Measurements from ENCODE around the gene PPFIA2.

PPFIA2 gene

GRCh38 chr12:81295251-81295650 lies 463.9 kb downstream of the PPFIA2 start:
- no peak overlapping the region for H3K27ac ChIP-seq (ENCODE audit: insufficient read depth in 1 of 2, low read depth in 1 of 2, low read length in 2 of 2, poor library complexity in 1 of 2, severe bottlenecking in 2 of 2)
- H3K9me3 ChIP-seq (ENCODE audit: control extremely low read depth in 1 of 5, control insufficient read depth in 4 of 5, insufficient read depth in 2 of 5, low read depth in 1 of 5, low read length in 4 of 5): no peaks in the 10 kb centered on the region
- POLR2A ChIA-PET: no interaction called here
- no peaks in the 10 kb centered on the region for H3K36me3 ChIP-seq (ENCODE audit: control insufficient read depth in 4 of 4, insufficient read depth in 4 of 4, low read length in 3 of 4)
- CTCF ChIA-PET: interaction anchor here (1.1 kb wide), 1 partner anchor 25 kb away, joined by 3 read pairs; no protein-coding TSS in a partner anchor
- WGBS (ENCODE audit: insufficient coverage): 75% methylated on average over 1 of the region's 3 CpGs
- no peaks in the 10 kb centered on the region for H3K27me3 ChIP-seq (replicated peaks in 2 of 5; ENCODE audit: control insufficient read depth in 4 of 5, insufficient read depth in 5 of 5, low read length in 4 of 5)
- no peaks in the 10 kb centered on the region for H3K4me1 ChIP-seq (ENCODE audit: control extremely low read depth in 1 of 4, control insufficient read depth in 4 of 4, insufficient read depth in 4 of 4, low read length in 3 of 4)
- DNase-seq: no peak
- no peak overlapping the region for H3K4me3 ChIP-seq (ENCODE audit: control insufficient read depth in 1 of 7, extremely low read depth in 1 of 7, insufficient read depth in 4 of 7, low read depth in 2 of 7, low read length in 6 of 7)

- Histone ChIP-seq H3K9me3 (ENCODE audit: control extremely low read depth in 1 of 5, control insufficient read depth in 4 of 5, insufficient read depth in 2 of 5, low read depth in 1 of 5, low read length in 4 of 5) (no peaks in the 10 kb centered on the region), H3K27me3 (replicated peaks in 2 of 5; ENCODE audit: control insufficient read depth in 4 of 5, insufficient read depth in 5 of 5, low read length in 4 of 5) (no peaks in the 10 kb centered on the region), H3K4me3 (ENCODE audit: control insufficient read depth in 1 of 7, extremely low read depth in 1 of 7, insufficient read depth in 4 of 7, low read depth in 2 of 7, low read length in 6 of 7) (no peak overlapping the region), H3K27ac (ENCODE audit: insufficient read depth in 1 of 2, low read depth in 1 of 2, low read length in 2 of 2, poor library complexity in 1 of 2, severe bottlenecking in 2 of 2) (no peak overlapping the region), H3K36me3 (ENCODE audit: control insufficient read depth in 4 of 4, insufficient read depth in 4 of 4, low read length in 3 of 4) (no peaks in the 10 kb centered on the region), H3K4me1 (ENCODE audit: control extremely low read depth in 1 of 4, control insufficient read depth in 4 of 4, insufficient read depth in 4 of 4, low read length in 3 of 4) (no peaks in the 10 kb centered on the region)
- ChIA-PET POLR2A (no interaction called here), CTCF (interaction anchor here (1.1 kb wide), 1 partner anchor 26 kb away, joined by 3 read pairs; no protein-coding TSS in a partner anchor)
- DNase-seq: no peak
- whole genome bisulfite sequencing (ENCODE audit: insufficient coverage): 81% methylated on average over 7 of the region's 12 CpGs
Measured at GRCh38 chr12:81294325-81295190, 464.6 kb downstream of the PPFIA2 start.

DNA sequence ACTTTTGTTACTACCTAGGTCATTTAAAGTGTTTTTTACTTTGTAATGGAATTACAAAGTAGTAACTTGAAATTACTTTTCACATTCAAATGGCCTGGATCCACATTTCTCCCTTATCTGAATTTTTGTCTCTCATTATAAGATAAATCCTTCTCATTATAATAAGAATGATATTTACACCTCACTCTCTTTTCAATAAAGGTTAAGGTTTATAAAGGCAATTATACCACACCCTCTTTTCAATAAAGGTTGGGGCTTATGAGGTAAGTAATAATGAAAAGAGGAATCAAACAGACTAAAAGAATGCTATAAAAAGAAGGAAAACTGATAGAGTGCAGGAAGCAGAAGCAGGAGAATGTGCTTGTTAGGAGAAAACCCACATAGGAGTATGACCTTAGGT lies 470.5 kb downstream of the PPFIA2 start:
- ChIA-PET POLR2A (no interaction called here), CTCF (no interaction called here)
- no peak for DNase-seq
- H3K27ac ChIP-seq (ENCODE audit: insufficient read depth in 1 of 2, low read depth in 1 of 2, low read length in 2 of 2, poor library complexity in 1 of 2, severe bottlenecking in 2 of 2): no peak overlapping the region
- no peaks in the 10 kb centered on the region for H3K4me1 ChIP-seq (ENCODE audit: control extremely low read depth in 1 of 4, control insufficient read depth in 4 of 4, insufficient read depth in 4 of 4, low read length in 3 of 4)
- H3K27me3 ChIP-seq (replicated peaks in 2 of 5; ENCODE audit: control insufficient read depth in 4 of 5, insufficient read depth in 5 of 5, low read length in 4 of 5): no peaks in the 10 kb centered on the region
- H3K9me3 ChIP-seq (ENCODE audit: control extremely low read depth in 1 of 5, control insufficient read depth in 4 of 5, insufficient read depth in 2 of 5, low read depth in 1 of 5, low read length in 4 of 5): no peaks in the 10 kb centered on the region
- H3K4me3 ChIP-seq (ENCODE audit: control insufficient read depth in 1 of 7, extremely low read depth in 1 of 7, insufficient read depth in 4 of 7, low read depth in 2 of 7, low read length in 6 of 7): no peak overlapping the region
- no peaks in the 10 kb centered on the region for H3K36me3 ChIP-seq (ENCODE audit: control insufficient read depth in 4 of 4, insufficient read depth in 4 of 4, low read length in 3 of 4)

DNA sequence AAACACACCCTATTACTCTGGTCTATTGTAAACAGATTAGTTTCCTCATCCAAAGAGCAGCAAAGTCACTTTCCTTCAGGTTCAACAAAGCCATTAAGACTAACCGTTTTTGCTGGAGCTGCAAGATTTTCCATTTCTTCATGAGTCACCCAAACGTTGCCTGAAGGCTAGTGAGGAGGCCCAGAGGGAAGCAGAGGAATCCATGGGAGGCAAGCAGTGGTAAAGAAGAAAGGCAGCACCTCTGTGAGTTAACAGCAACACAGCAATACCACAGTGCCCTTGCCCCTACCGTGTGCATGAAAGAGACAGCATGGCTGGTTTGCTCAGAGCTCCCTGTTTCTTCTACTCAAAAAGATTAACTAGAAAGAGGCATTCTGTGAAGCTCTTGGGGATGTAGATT lies 475.0 kb downstream of the PPFIA2 start:
- CTCF ChIA-PET: no interaction called here
- POLR2A ChIA-PET: no interaction called here
- H3K4me3 ChIP-seq (ENCODE audit: control insufficient read depth in 1 of 7, extremely low read depth in 1 of 7, insufficient read depth in 4 of 7, low read depth in 2 of 7, low read length in 6 of 7): no peak overlapping the region
- no peaks in the 10 kb centered on the region for H3K9me3 ChIP-seq (ENCODE audit: control extremely low read depth in 1 of 5, control insufficient read depth in 4 of 5, insufficient read depth in 2 of 5, low read depth in 1 of 5, low read length in 4 of 5)
- no peak overlapping the region for H3K27ac ChIP-seq (ENCODE audit: insufficient read depth in 1 of 2, low read depth in 1 of 2, low read length in 2 of 2, poor library complexity in 1 of 2, severe bottlenecking in 2 of 2)
- no peak for DNase-seq
- 55% methylated on average over 3 of the region's 3 CpGs for WGBS (ENCODE audit: insufficient coverage)
- H3K36me3 ChIP-seq (ENCODE audit: control insufficient read depth in 4 of 4, insufficient read depth in 4 of 4, low read length in 3 of 4): no peaks in the 10 kb centered on the region
- H3K4me1 ChIP-seq (ENCODE audit: control extremely low read depth in 1 of 4, control insufficient read depth in 4 of 4, insufficient read depth in 4 of 4, low read length in 3 of 4): no peaks in the 10 kb centered on the region
- H3K27me3 ChIP-seq (replicated peaks in 2 of 5; ENCODE audit: control insufficient read depth in 4 of 5, insufficient read depth in 5 of 5, low read length in 4 of 5): no peaks in the 10 kb centered on the region

DNA sequence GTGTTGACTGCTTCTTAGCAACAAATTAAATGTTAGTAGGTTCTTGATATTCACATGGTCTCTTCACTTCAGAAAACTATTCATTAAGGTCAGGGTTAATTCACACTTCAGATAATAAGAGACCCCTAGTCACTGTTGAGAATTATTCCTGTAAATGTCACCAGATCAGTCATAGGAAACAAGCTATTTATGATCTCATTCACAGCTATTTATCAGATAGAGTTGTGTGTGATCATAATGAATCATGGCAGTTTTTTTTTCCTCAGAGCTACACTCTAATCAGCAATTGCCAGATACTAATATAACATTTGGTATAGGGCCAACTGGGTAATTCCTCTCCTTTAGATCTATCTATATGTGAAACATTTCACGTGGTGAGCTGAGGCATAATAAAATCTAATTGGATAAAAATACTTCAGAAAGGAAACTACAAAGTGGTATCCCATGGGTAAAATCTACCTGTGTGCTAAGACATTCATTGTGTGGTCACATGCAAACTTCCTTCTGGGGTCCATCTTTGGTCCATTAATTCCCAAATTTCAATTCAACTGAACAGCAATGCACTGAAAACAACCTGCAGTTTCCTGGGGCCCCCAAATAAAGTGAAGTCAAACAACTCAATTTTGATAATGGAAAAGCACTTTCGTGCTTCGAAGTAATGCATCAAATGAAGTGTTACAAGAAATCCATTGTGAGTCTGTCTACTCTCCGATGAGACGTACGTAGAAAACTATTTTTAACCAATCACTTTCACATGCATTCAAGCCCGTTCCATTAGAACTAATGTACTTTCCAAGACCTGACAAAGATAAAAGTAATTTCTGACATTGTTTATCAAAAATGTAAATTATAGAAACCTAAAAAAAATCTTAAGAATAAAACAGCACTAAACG lies 484.3 kb downstream of the PPFIA2 start:
- H3K36me3 ChIP-seq (ENCODE audit: control insufficient read depth in 4 of 4, insufficient read depth in 4 of 4, low read length in 3 of 4): no peaks in the 10 kb centered on the region
- no peak for DNase-seq
- 100% methylated on average over 2 of the region's 8 CpGs for WGBS (ENCODE audit: insufficient coverage)
- H3K9me3 ChIP-seq (ENCODE audit: control extremely low read depth in 1 of 5, control insufficient read depth in 4 of 5, insufficient read depth in 2 of 5, low read depth in 1 of 5, low read length in 4 of 5): no peaks in the 10 kb centered on the region
- ChIA-PET POLR2A (no interaction called here), CTCF (interaction anchor here (0.8 kb wide), 1 partner anchor 335 kb away, joined by 3 read pairs; no protein-coding TSS in a partner anchor)
- H3K27ac ChIP-seq (ENCODE audit: insufficient read depth in 1 of 2, low read depth in 1 of 2, low read length in 2 of 2, poor library complexity in 1 of 2, severe bottlenecking in 2 of 2): no peak overlapping the region
- peaks cover 0 to 2% (median 0%) of the 10 kb centered on the region in 5 experiments for H3K27me3 ChIP-seq (replicated peaks in 2 of 5; ENCODE audit: control insufficient read depth in 4 of 5, insufficient read depth in 5 of 5, low read length in 4 of 5)
- no peak overlapping the region for H3K4me3 ChIP-seq (ENCODE audit: control insufficient read depth in 1 of 7, extremely low read depth in 1 of 7, insufficient read depth in 4 of 7, low read depth in 2 of 7, low read length in 6 of 7)
- H3K4me1 ChIP-seq (ENCODE audit: control extremely low read depth in 1 of 4, control insufficient read depth in 4 of 4, insufficient read depth in 4 of 4, low read length in 3 of 4): no peaks in the 10 kb centered on the region

- H3K36me3 ChIP-seq (ENCODE audit: control insufficient read depth in 4 of 4, insufficient read depth in 4 of 4, low read length in 3 of 4): no peaks in the 10 kb centered on the region
- CTCF ChIA-PET: no interaction called here
- no peaks in the 10 kb centered on the region for H3K27me3 ChIP-seq (replicated peaks in 2 of 5; ENCODE audit: control insufficient read depth in 4 of 5, insufficient read depth in 5 of 5, low read length in 4 of 5)
- H3K27ac ChIP-seq (ENCODE audit: insufficient read depth in 1 of 2, low read depth in 1 of 2, low read length in 2 of 2, poor library complexity in 1 of 2, severe bottlenecking in 2 of 2): no peak overlapping the region
- no peak overlapping the region for H3K4me3 ChIP-seq (ENCODE audit: control insufficient read depth in 1 of 7, extremely low read depth in 1 of 7, insufficient read depth in 4 of 7, low read depth in 2 of 7, low read length in 6 of 7)
- POLR2A ChIA-PET: no interaction called here
- no peaks in the 10 kb centered on the region for H3K9me3 ChIP-seq (ENCODE audit: control extremely low read depth in 1 of 5, control insufficient read depth in 4 of 5, insufficient read depth in 2 of 5, low read depth in 1 of 5, low read length in 4 of 5)
- no peaks in the 10 kb centered on the region for H3K4me1 ChIP-seq (ENCODE audit: control extremely low read depth in 1 of 4, control insufficient read depth in 4 of 4, insufficient read depth in 4 of 4, low read length in 3 of 4)
- WGBS (ENCODE audit: insufficient coverage): 98% methylated on average over 5 of the region's 5 CpGs
- DNase-seq: no peak
Measured at GRCh38 chr12:81270385-81270784, 488.8 kb downstream of the PPFIA2 start.

- Histone ChIP-seq H3K36me3 (ENCODE audit: control insufficient read depth in 4 of 4, insufficient read depth in 4 of 4, low read length in 3 of 4) (no peaks in the 10 kb centered on the region), H3K4me1 (ENCODE audit: control extremely low read depth in 1 of 4, control insufficient read depth in 4 of 4, insufficient read depth in 4 of 4, low read length in 3 of 4) (no peaks in the 10 kb centered on the region), H3K27me3 (replicated peaks in 2 of 5; ENCODE audit: control insufficient read depth in 4 of 5, insufficient read depth in 5 of 5, low read length in 4 of 5) (no peaks in the 10 kb centered on the region), H3K27ac (ENCODE audit: insufficient read depth in 1 of 2, low read depth in 1 of 2, low read length in 2 of 2, poor library complexity in 1 of 2, severe bottlenecking in 2 of 2) (no peak overlapping the region), H3K9me3 (ENCODE audit: control extremely low read depth in 1 of 5, control insufficient read depth in 4 of 5, insufficient read depth in 2 of 5, low read depth in 1 of 5, low read length in 4 of 5) (no peaks in the 10 kb centered on the region), H3K4me3 (ENCODE audit: control insufficient read depth in 1 of 7, extremely low read depth in 1 of 7, insufficient read depth in 4 of 7, low read depth in 2 of 7, low read length in 6 of 7) (no peak overlapping the region)
- WGBS (ENCODE audit: insufficient coverage): 94% methylated on average over 2 of the region's 2 CpGs
- POLR2A ChIA-PET: no interaction called here
- DNase-seq: no peak
- CTCF ChIA-PET: no interaction called here
Measured at GRCh38 chr12:81263072-81263471, 496.1 kb downstream of the PPFIA2 start.
